H1 (cell line): ENCODE data around the gene POLR3G. TPM values are rescaled to one million over a fixed set of nuclear protein-coding genes. Genes with fewer than 3 reads are reported as not detected.

ENCODE experiments used
- CTCF ChIA-PET: fragments of 300-600 bp; sonication (Branson Sonifier 250); formaldehyde crosslinking; loops from one replicate; lab custom pipeline; 2021; ENCODE audit not compliant: partially characterized antibody; lab: Charles Lee
- POLR2A ChIA-PET: fragments of 300-600 bp; sonication (Branson Sonifier 250); formaldehyde crosslinking; loops from one replicate; lab custom pipeline; 2021; ENCODE audit warnings: inconsistent platforms; ENCODE audit not compliant: partially characterized antibody; lab: Charles Lee
- DNase-seq, 2 experiments: peaks; one replicate each; pipeline versions ENCODE4 v3.0.0 to v3.0.0-alpha.2; 2010 to 2022; ENCODE audit warnings: low spot score in 2 of 2, low read depth in 1 of 2, mixed read lengths in 1 of 2
- FAIRE-seq: peaks from 2 replicates; lab custom pipeline; 2011; peaks lifted over from hg19 to GRCh38; lab: Jason Lieb, UNC
- H2AFZ ChIP-seq: 2 replicates; pipeline ENCODE4 v1.8.1; 2012; ENCODE audit warnings: low read length, inconsistent platforms
- H2AK5ac ChIP-seq: 2 replicates; pipeline ENCODE4 v1.6.1; 2013; ENCODE audit warnings: low read depth, low read length
- H2BK120ac ChIP-seq: replicated peaks from 2 replicates; pipeline ENCODE3; 2013; ENCODE audit warnings: low read depth, low read length, inconsistent platforms
- H2BK12ac ChIP-seq: 2 replicates; pipeline ENCODE4 v1.6.1; 2013; ENCODE audit warnings: low read depth, low read length
- H2BK15ac ChIP-seq: 2 replicates; pipeline ENCODE4 v1.6.1; 2013; ENCODE audit warnings: low read length
- H2BK20ac ChIP-seq: 2 replicates; pipeline ENCODE4 v1.6.1; 2013; ENCODE audit warnings: low read length
- H2BK5ac ChIP-seq: 2 replicates; pipeline ENCODE4 v1.6.1; 2013; ENCODE audit warnings: low read depth, low read length
- H3K14ac ChIP-seq: 2 replicates; pipeline ENCODE4 v1.6.1; 2013; ENCODE audit warnings: inconsistent platforms; ENCODE audit not compliant: insufficient read length
- H3K18ac ChIP-seq: 2 replicates; pipeline ENCODE4 v1.6.1; 2013; ENCODE audit warnings: low read length; ENCODE audit errors: extremely low read depth
- H3K23ac ChIP-seq: 2 replicates; pipeline ENCODE4 v1.6.1; 2013; ENCODE audit warnings: inconsistent platforms; ENCODE audit not compliant: insufficient read length
- H3K23me2 ChIP-seq: 2 replicates; pipeline ENCODE4 v1.6.1; 2013; ENCODE audit warnings: low read depth, low read length
- H3K27ac ChIP-seq: 2 replicates; pipeline ENCODE4 v1.6.1; 2011; ENCODE audit warnings: low read depth, low read length, inconsistent platforms
- H3K27me3 ChIP-seq, 4 experiments: replicated peaks in 1 of 4; 1 replicate in 1 of 4; 2 replicates in 3 of 4; pipeline versions ENCODE4 v1.6.1 to v1.8.1; 2011 to 2013; ENCODE audit warnings: low read length in 3 of 4, mild to moderate bottlenecking in 3 of 4, inconsistent platforms in 2 of 4, mixed read lengths in 2 of 4, moderate library complexity in 1 of 4; ENCODE audit not compliant: control insufficient read depth in 3 of 4, insufficient read depth in 3 of 4; ENCODE audit errors: extremely low read depth in 1 of 4
- H3K36me3 ChIP-seq, 4 experiments: 2 replicates each; pipeline versions ENCODE4 v1.6.1 to v1.8.1; 2011 to 2013; ENCODE audit warnings: mild to moderate bottlenecking in 4 of 4, low read length in 3 of 4, moderate library complexity in 2 of 4, control low read depth in 1 of 4, inconsistent platforms in 1 of 4; ENCODE audit not compliant: insufficient read depth in 4 of 4, control insufficient read depth in 2 of 4
- H3K4ac ChIP-seq: replicated peaks from 2 replicates; pipeline ENCODE3; 2013; ENCODE audit warnings: low read length, low read depth, mixed read lengths, inconsistent platforms; ENCODE audit not compliant: insufficient read length
- H3K4me1 ChIP-seq, 4 experiments: replicated peaks in 1 of 4; 1 replicate in 1 of 4; 2 replicates in 3 of 4; pipeline versions ENCODE4 v1.6.1 to v1.8.1; 2011 to 2013; ENCODE audit warnings: low read length in 3 of 4, inconsistent platforms in 2 of 4, mixed read lengths in 1 of 4; ENCODE audit not compliant: insufficient read depth in 4 of 4, control insufficient read depth in 3 of 4
- H3K4me2 ChIP-seq, 2 experiments: 2 replicates each; pipeline versions ENCODE4 v1.6.1 to v1.8.1; 2011 to 2013; ENCODE audit warnings: low read depth in 2 of 2, low read length in 2 of 2, control low read depth in 1 of 2, inconsistent platforms in 1 of 2, mild to moderate bottlenecking in 1 of 2; ENCODE audit not compliant: insufficient read depth in 1 of 2
- H3K4me3 ChIP-seq, 4 experiments: fragments of 200-600, 300-600 bp in 1 of 4; sonication (generic), shearing (Covaris generic), sonication (Bioruptor Twin) in 1 of 4; 2 replicates each; pipeline versions ENCODE4 v1.5.1 to v1.8.1; 2011 to 2016; ENCODE audit warnings: low read length in 4 of 4, low read depth in 3 of 4, control low read depth in 2 of 4, inconsistent platforms in 2 of 4, mild to moderate bottlenecking in 2 of 4, mixed read lengths in 1 of 4, moderate library complexity in 1 of 4; ENCODE audit not compliant: insufficient read depth in 2 of 4; ENCODE audit errors: extremely low read depth in 1 of 4
- H3K56ac ChIP-seq: replicated peaks from 2 replicates; pipeline ENCODE3; 2013; ENCODE audit warnings: low read depth, mild to moderate bottlenecking, mixed read lengths, low read length, inconsistent platforms; ENCODE audit not compliant: insufficient read length
- H3K79me1 ChIP-seq: 2 replicates; pipeline ENCODE4 v1.6.1; 2013; ENCODE audit warnings: low read depth, low read length, control low read depth
- H3K79me2 ChIP-seq, 2 experiments: 2 replicates each; pipeline versions ENCODE4 v1.6.1 to v1.8.1; 2012 to 2013; ENCODE audit warnings: low read length in 2 of 2, mild to moderate bottlenecking in 2 of 2, inconsistent platforms in 1 of 2; ENCODE audit not compliant: insufficient read depth in 2 of 2, control insufficient read depth in 1 of 2
- H3K9ac ChIP-seq, 4 experiments: replicated peaks in 1 of 4; 1 replicate in 1 of 4; 2 replicates in 3 of 4; pipeline versions ENCODE4 v1.6.1 to v1.8.1; 2011 to 2013; ENCODE audit warnings: low read depth in 3 of 4, low read length in 3 of 4, control low read depth in 2 of 4, mild to moderate bottlenecking in 2 of 4, moderate library complexity in 2 of 4, inconsistent platforms in 1 of 4; ENCODE audit errors: extremely low read depth in 1 of 4
- H3K9me3 ChIP-seq, 2 experiments: 2 replicates each; pipeline versions ENCODE4 v1.6.1 to v1.8.1; 2012 to 2013; ENCODE audit warnings: mild to moderate bottlenecking in 2 of 2, moderate library complexity in 2 of 2, control low read depth in 1 of 2, inconsistent platforms in 1 of 2, low read depth in 1 of 2, low read length in 1 of 2, mixed read lengths in 1 of 2; ENCODE audit not compliant: insufficient read depth in 2 of 2
- H4K20me1 ChIP-seq, 2 experiments: replicated peaks in 1 of 2; 2 replicates each; pipeline versions ENCODE3 to v1.8.1; 2011 to 2013; ENCODE audit warnings: inconsistent platforms in 2 of 2, low read length in 2 of 2, mild to moderate bottlenecking in 1 of 2; ENCODE audit not compliant: insufficient read depth in 2 of 2, control insufficient read depth in 1 of 2
- H4K5ac ChIP-seq: 2 replicates; pipeline ENCODE4 v1.6.1; 2013; ENCODE audit warnings: low read length, low read depth, mixed read lengths, inconsistent platforms; ENCODE audit not compliant: insufficient read length
- H4K8ac ChIP-seq: 2 replicates; pipeline ENCODE4 v1.8.0; 2013; ENCODE audit warnings: mild to moderate bottlenecking, moderate library complexity, low read length, inconsistent platforms; ENCODE audit not compliant: insufficient read depth; ENCODE audit errors: extremely low read depth
- H4K91ac ChIP-seq: replicated peaks from 2 replicates; pipeline ENCODE3; 2013; ENCODE audit warnings: low read length, mixed read lengths, inconsistent platforms; ENCODE audit not compliant: insufficient read length
- KDM1A ChIP-seq: fragments of 200-600, 300-600 bp; sonication (generic); IDR thresholded peaks from 2 replicates; pipeline ENCODE4 v1.7.1; 2016; ENCODE audit warnings: mild to moderate bottlenecking, low read length, borderline replicate concordance
- SAP30 ChIP-seq: fragments of 300-600 bp; sonication (generic); IDR thresholded peaks from 2 replicates; pipeline ENCODE4 v1.7.1; 2012; ENCODE audit warnings: low read length, moderate library complexity, mild to moderate bottlenecking, inconsistent platforms; ENCODE audit not compliant: insufficient read depth, insufficient replicate concordance
- TAF7 ChIP-seq: optimal IDR thresholded peaks from 2 replicates; pipeline ENCODE3; 2011; ENCODE audit warnings: low read depth, mild to moderate bottlenecking, inconsistent platforms, low read length, moderate library complexity, borderline replicate concordance
- TEAD4 ChIP-seq: IDR thresholded peaks from 2 replicates; pipeline ENCODE4 v1.6.1; 2012; ENCODE audit warnings: low read depth, low read length, inconsistent platforms, mixed read lengths
- WGBS, 2 experiments: shearing (Covaris generic) in 1 of 2; methylation state at CpG; one replicate each; pipeline versions ENCODE4 v1.1.6 to v1.1.7; 2013 to 2015; ENCODE audit warnings: low lambda C conversion rate in 2 of 2, mixed read lengths in 2 of 2, inconsistent platforms in 1 of 2, low coverage in 1 of 2, missing lambda C conversion rate in 1 of 2; ENCODE audit not compliant: insufficient replicate concordance in 2 of 2, insufficient coverage in 1 of 2, insufficient read length in 1 of 2; ENCODE audit errors: extremely low coverage in 1 of 2, missing lambda C conversion rate in 1 of 2; 5-methylcytosine and 5-hydroxymethylcytosine counted together
- polyA plus RNA-seq, 7 experiments: library from polyadenylated mRNA; depleted of rRNA in 3 of 7; stranded (reverse) in 5 of 7; unstranded in 2 of 7; fragments of >200 nt in 5 of 7; fragments of 200-250 nt in 2 of 7; gene quantifications; 1 replicate in 5 of 7; 2 replicates in 1 of 7; 4 replicates in 1 of 7; pipeline versions ENCODE4 v1.2.1 to v1.2.3, GENCODE V29; 2011 to 2013; ENCODE audit warnings: missing spikeins in 2 of 7, mixed read lengths in 2 of 7
- total RNA-seq: library from RNA; stranded (reverse); fragmentation: NEBNext Ultra II Directional; extraction: Animal tissue kit (Norgen Biotek cat#: 25700); gene quantifications from 2 replicates; pipeline ENCODE4 v1.2.1, GENCODE V29; 2021

Gene POLR3G
- total and polyA plus RNA-seq, 2 of the 8 experiments (the other 6 are each of a cell fraction or from before 2014, with no cell fraction given): 119 to 179 TPM

DNA sequence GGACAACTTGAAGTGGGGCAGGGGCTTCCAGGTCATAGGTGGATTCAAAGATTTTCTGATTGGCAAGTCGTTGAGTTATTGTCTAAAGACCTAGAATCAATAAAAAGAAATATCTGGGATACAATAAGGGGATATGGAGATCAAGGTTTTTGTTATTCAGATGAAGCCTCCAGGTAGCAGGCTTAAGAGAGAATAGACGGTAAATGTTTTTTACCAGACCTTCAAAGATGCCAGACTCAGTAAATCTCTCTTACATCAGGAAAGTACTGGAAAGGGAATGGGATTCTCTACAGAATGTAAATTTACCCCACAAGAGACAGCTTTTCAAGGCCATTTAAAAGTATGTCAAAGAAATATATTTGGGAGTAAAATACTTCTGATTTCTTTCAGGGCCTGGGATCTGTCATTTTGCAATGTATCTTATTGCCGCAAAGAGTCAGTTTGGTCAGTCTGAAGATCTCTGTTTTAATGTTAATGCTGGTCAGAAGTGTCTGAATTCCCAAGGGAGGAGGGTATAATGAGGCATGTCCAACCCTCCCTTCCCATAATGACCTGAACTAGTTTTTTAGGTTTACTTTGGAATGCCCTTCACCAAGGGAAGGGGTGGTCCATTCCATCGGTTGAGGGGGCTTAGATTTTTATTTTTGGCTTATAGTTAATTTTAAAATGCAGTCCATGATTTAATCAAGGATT is 68.3 kb downstream of the POLR3G start:
- Histone ChIP-seq H3K56ac (no peak overlapping the region), H4K5ac (peak overlapping the region; percentile 97), H3K27ac (no peak overlapping the region), H3K4me3 (peak overlapping the region in 1 of 4 experiments; percentile 14; a peak in 1 of 8 replicates), H3K9ac (no peak overlapping the region), H2AK5ac (no peak overlapping the region), H3K27me3 (no peaks in the 10 kb centered on the region), H2BK120ac (no peak overlapping the region), H3K18ac (no peak overlapping the region; the same call in 1 of the 2 replicates), H3K23me2 (no peaks in the 10 kb centered on the region), H3K14ac (no peak overlapping the region), H4K91ac (no peak overlapping the region), H3K36me3 (no peaks in the 10 kb centered on the region), H3K79me2 (no peaks in the 10 kb centered on the region), H3K79me1 (no peaks in the 10 kb centered on the region), H2BK15ac (no peak overlapping the region), H4K8ac (no peak overlapping the region), H4K20me1 (no peaks in the 10 kb centered on the region), H2BK12ac (0 out of 2 replicates have a peak overlapping the region, but pooled peaks have one; percentile 51), H2BK5ac (peak overlapping the region; percentile 55; the same call in 1 of the 2 replicates), H3K23ac (no peak overlapping the region), H3K4me1 (peaks cover 0 to 3% (median 0%) of the 10 kb centered on the region in 4 experiments; a peak in 1 of 7 replicates), H2BK20ac (no peak overlapping the region), H3K4me2 (peak overlapping the region; percentile 0 to 12; a peak in 2 of 4 replicates), H3K4ac (no peak overlapping the region), H3K9me3 (no peaks in the 10 kb centered on the region), H2AFZ (no peak overlapping the region)
- WGBS, 2 experiments: 45% methylated on average over 4 of the region's 4 CpGs; no CpG with 5 or more reads in 1 of the 2 experiments
- CTCF ChIA-PET: interaction anchor here (1.5 kb wide), 1 partner anchor 14 kb away, joined by 4 read pairs; no protein-coding TSS in a partner anchor
- no peak for DNase-seq
- peak; percentile 70 for FAIRE-seq
- POLR2A ChIA-PET: interaction anchor here (0.9 to 1.3 kb wide), 5 partner anchors 9 to 43 kb away, joined by 3 to 4 read pairs (median 3); partner anchors contain the start of gene ADGRV1
- 0 out of 2 replicates have a peak, but pooled peaks have one; percentile 23 for TF ChIP-seq TEAD4
- TF ChIP-seq SAP30: no peak
- no peak for TF ChIP-seq TAF7
- TF ChIP-seq KDM1A: no peak
